Brain pericyte (primary cell): ENCODE data around the gene LY6G6F.
A peak's percentile ranks its signal among the peaks of the same experiment; 100 is the strongest.

Source experiments
- DNase-seq: peaks from one replicate; pipeline ENCODE4 v3.0.0-alpha.2; 2012; ENCODE audit warnings: low read depth, low spot score

The LY6G6F gene

GRCh38 chr6:31737991-31738979 lies 31.6 kb downstream of the LY6G6F start:
- DNase-seq = no peak

GRCh38 chr6:31739639-31740396 lies 33.2 kb downstream of the LY6G6F start, which contains the start of gene MSH5:
MSH5 (plus strand) TSS chr6:31740005; CDS start chr6:31740467, 462 bp downstream.
- DNase-seq = peak; percentile 96

GRCh38 chr6:31740397-31741223 lies 33.9 kb downstream of the LY6G6F start:
- no peak for DNase-seq

GRCh38 chr6:31741815-31742214 lies 35.1 kb downstream of the LY6G6F start:
- no peak for DNase-seq

- no peak for DNase-seq
Observed at GRCh38 chr6:31742894-31743293, 36.2 kb downstream of the LY6G6F start.

- no peak for DNase-seq
Observed at GRCh38 chr6:31744422-31744821, 37.8 kb downstream of the LY6G6F start.

- DNase-seq = no peak
Observed at GRCh38 chr6:31749301-31750036, 42.8 kb downstream of the LY6G6F start.

GRCh38 chr6:31750411-31751022 lies 43.9 kb downstream of the LY6G6F start:
- DNase-seq = no peak

- DNase-seq = no peak
Observed at GRCh38 chr6:31752739-31753319, 46.2 kb downstream of the LY6G6F start.

GRCh38 chr6:31758281-31758680 lies 51.6 kb downstream of the LY6G6F start:
- DNase-seq = no peak
